ENCODE measurements around the gene ACP1. TPM values are rescaled to one million over a fixed set of nuclear protein-coding genes. Genes with fewer than 3 reads are reported as not detected.

Gene ACP1
- total and polyA plus RNA-seq, 4 donors, result 49.8 to 130 (median 66.0) TPM

GRCh38 chr2:319059-319600, 54.4 kb downstream of the ACP1 start:
- H3K9me3 ChIP-seq (ENCODE audit: control insufficient read depth, low read length), result no peaks in the 10 kb centered on the region
- WGBS, 2 donors, result 90 to 91% methylated on average over 34 of the region's 34 CpGs
- intact Hi-C loops (cut with DNase I), result no loop called here
- H3K4me1 ChIP-seq (ENCODE audit: control insufficient read depth in 1 of 2, insufficient read depth in 2 of 2, low read length in 2 of 2), result no peaks in the 10 kb centered on the region
- ATAC-seq (ENCODE audit: low FRiP score), result peak; percentile 51
- no peaks in the 10 kb centered on the region for H3K27me3 ChIP-seq (ENCODE audit: control insufficient read depth in 1 of 2, insufficient read depth in 2 of 2, low read length in 1 of 2)
- no peak overlapping the region for H3K4me3 ChIP-seq (ENCODE audit: low read length in 2 of 2)
- H3K27ac ChIP-seq (ENCODE audit: low read depth in 1 of 2, low read length in 2 of 2), result no peak overlapping the region
- DNase-seq, result no peak
- no peaks in the 10 kb centered on the region for H3K36me3 ChIP-seq (ENCODE audit: control insufficient read depth in 1 of 2, insufficient read depth in 2 of 2, low read length in 1 of 2)

GRCh38 chr2:320561-320960, 55.8 kb downstream of the ACP1 start:
- WGBS, 2 donors, result 93% methylated on average over 4 of the region's 4 CpGs
- Histone ChIP-seq H3K9me3 (ENCODE audit: control insufficient read depth, low read length) (no peaks in the 10 kb centered on the region), H3K36me3 (ENCODE audit: control insufficient read depth in 1 of 2, insufficient read depth in 2 of 2, low read length in 1 of 2) (no peaks in the 10 kb centered on the region), H3K27ac (ENCODE audit: low read depth in 1 of 2, low read length in 2 of 2) (no peak overlapping the region), H3K4me1 (ENCODE audit: control insufficient read depth in 1 of 2, insufficient read depth in 2 of 2, low read length in 2 of 2) (no peaks in the 10 kb centered on the region), H3K27me3 (ENCODE audit: control insufficient read depth in 1 of 2, insufficient read depth in 2 of 2, low read length in 1 of 2) (no peaks in the 10 kb centered on the region), H3K4me3 (ENCODE audit: low read length in 2 of 2) (no peak overlapping the region)
- DNase-seq (no peak), ATAC-seq (ENCODE audit: low FRiP score) (no peak)
- intact Hi-C loops (cut with DNase I), result no loop called here

DNA sequence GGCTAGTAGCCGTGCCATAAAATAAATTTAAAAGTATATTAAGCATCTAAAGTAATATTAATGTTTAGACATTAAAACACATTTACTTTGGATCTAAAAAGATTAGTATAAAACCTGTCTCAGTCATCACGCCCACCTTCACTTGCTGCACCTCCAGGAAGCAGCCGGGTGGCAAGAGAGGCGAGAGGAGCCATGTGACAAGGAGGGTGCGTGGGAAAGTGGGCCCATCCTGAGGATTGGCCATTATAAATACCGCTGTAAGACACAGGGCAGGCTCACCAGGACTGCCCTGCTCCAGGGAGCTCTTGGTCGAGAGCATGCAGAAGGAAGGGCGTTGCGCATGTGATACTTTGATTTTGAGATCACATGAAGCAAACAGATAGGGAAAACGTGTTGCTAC, 57.6 kb downstream of the ACP1 start:
- WGBS, 2 donors, result 88 to 89% methylated on average over 10 of the region's 10 CpGs
- intact Hi-C loops (cut with DNase I), result no loop called here
- Histone ChIP-seq H3K27ac (ENCODE audit: low read depth in 1 of 2, low read length in 2 of 2) (no peak overlapping the region), H3K27me3 (ENCODE audit: control insufficient read depth in 1 of 2, insufficient read depth in 2 of 2, low read length in 1 of 2) (no peaks in the 10 kb centered on the region), H3K9me3 (ENCODE audit: control insufficient read depth, low read length) (no peaks in the 10 kb centered on the region), H3K4me1 (ENCODE audit: control insufficient read depth in 1 of 2, insufficient read depth in 2 of 2, low read length in 2 of 2) (no peaks in the 10 kb centered on the region), H3K36me3 (ENCODE audit: control insufficient read depth in 1 of 2, insufficient read depth in 2 of 2, low read length in 1 of 2) (no peaks in the 10 kb centered on the region), H3K4me3 (ENCODE audit: low read length in 2 of 2) (no peak overlapping the region)
- ATAC-seq (ENCODE audit: low FRiP score) (no peak), DNase-seq (no peak)

DNA sequence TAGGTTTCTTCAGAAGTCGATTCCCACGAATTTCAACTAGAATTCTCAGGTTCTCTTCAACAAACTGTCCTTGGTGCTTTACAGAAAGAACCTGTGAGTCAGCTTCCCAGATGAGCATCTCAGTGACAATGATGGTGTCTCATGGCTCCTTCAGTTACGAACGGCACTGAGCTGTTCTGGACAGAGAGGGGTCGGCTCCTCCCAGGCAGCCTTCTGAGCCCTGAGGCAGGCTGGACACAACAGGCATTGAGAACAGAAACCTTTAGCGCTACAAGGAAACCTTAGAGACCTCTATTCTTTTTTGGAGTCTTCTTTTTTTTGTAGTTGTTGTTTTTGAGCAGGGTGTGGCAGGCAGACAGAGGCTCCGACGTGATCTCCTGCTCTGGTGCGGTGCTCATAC, 58.3 kb downstream of the ACP1 start:
- no peak for ATAC-seq (ENCODE audit: low FRiP score)
- intact Hi-C loops (cut with DNase I), result no loop called here

More for the DNA sequence above, 58.3 kb downstream of the ACP1 start:
- 86 to 89% methylated on average over 9 of the region's 9 CpGs for WGBS, 2 donors
- Histone ChIP-seq H3K27me3 (ENCODE audit: control insufficient read depth in 1 of 2, insufficient read depth in 2 of 2, low read length in 1 of 2) (no peaks in the 10 kb centered on the region), H3K4me3 (ENCODE audit: low read length in 2 of 2) (no peak overlapping the region), H3K9me3 (ENCODE audit: control insufficient read depth, low read length) (no peaks in the 10 kb centered on the region), H3K4me1 (ENCODE audit: control insufficient read depth in 1 of 2, insufficient read depth in 2 of 2, low read length in 2 of 2) (no peaks in the 10 kb centered on the region), H3K27ac (ENCODE audit: low read depth in 1 of 2, low read length in 2 of 2) (no peak overlapping the region), H3K36me3 (ENCODE audit: control insufficient read depth in 1 of 2, insufficient read depth in 2 of 2, low read length in 1 of 2) (no peaks in the 10 kb centered on the region)
- no peak for DNase-seq

Other genes starting within 250 kb of the ACP1 start
- 1 to 10 TPM; 3.3 to 3.4 TPM for gene FAM110C, start 218.4 kb upstream of the ACP1 start, total RNA-seq
- 1 to 10 TPM in 1 of 2 donors, under 1 TPM in 1; 1.00 to 4.5 TPM for gene FAM110C, start 218.4 kb upstream of the ACP1 start, polyA plus RNA-seq
- gene SH3YL1, start 915 bp upstream of the ACP1 start, total RNA-seq, result 10 to 100 TPM; 25.9 to 37.3 TPM
- gene SH3YL1, start 915 bp upstream of the ACP1 start, polyA plus RNA-seq, result 10 to 100 TPM; 27.8 to 33.4 TPM
- gene ALKAL2, start 23.1 kb downstream of the ACP1 start, total RNA-seq, result 10 to 100 TPM; 14.3 to 21.2 TPM
- 1 to 10 TPM; 5.1 to 5.6 TPM for gene ALKAL2, start 23.1 kb downstream of the ACP1 start, polyA plus RNA-seq